ENCODE measurements around the gene NUP188.

DNA sequence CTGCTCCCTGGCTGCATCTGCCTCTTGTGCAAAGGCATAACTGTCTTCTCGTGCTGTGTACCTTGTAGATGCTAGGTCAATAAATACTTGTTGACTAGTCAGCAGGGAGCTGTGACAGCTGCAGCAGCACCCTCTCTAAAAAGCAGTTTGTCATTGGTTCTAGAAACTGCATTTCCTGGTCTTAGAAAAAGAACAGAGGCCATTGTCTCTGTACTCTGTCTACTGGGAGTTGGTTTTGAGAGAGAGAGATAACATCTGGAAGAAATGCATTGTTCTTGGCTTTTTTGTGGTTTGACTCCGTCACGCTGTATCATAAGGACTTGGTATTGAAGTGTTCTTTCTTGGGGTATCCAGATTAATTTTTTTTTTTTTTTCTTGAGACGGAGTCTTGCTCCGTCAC, 48.3 kb downstream of the NUP188 start:
- no peak for TF ChIP-seq CTCF (optimal IDR thresholded peaks at IDR 0.05 in 1 of 3, IDR thresholded peaks at IDR 0.05 in 1 of 3, conservative IDR thresholded peaks at IDR 0.05 in 1 of 3; ENCODE audit: extremely low read depth in 1 of 3, insufficient read depth in 2 of 3, low read length in 3 of 3)
- no peak for TF ChIP-seq EZH2 (IDR thresholded peaks at IDR 0.05; ENCODE audit: low read length)
